Stimulated activated CD4-positive, alpha-beta T cell treated with anti-CD3 and anti-CD28 coated beads, Interleukin-4, amount 100 ng/mL, for 24 hours (primary cell): Measurements from ENCODE around the gene CTNNA2.

Source experiments
- DNase-seq: peaks from one replicate; pipeline ENCODE4 v3.0.0-alpha.2; 2020

The CTNNA2 gene

DNA sequence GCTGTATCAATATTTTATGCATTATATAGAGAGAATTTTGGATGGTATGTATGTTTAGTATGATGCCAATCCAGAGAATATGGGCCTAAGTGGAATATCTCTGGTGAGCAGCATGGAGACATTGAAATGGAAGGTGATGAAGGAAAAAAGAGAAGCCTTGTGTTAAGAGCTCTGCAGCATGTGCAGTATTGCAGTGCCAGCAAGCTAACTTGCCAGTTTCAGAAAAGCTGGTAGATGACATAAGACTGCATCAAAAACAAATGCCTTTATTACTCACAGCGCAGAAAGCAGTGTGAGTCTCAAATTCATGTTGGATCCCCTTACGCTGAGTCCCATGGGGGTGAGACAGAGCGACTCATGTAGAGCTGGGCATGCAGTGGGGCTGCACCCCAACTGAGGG, 280.2 kb downstream of the CTNNA2 start:
- no peak for DNase-seq

DNA sequence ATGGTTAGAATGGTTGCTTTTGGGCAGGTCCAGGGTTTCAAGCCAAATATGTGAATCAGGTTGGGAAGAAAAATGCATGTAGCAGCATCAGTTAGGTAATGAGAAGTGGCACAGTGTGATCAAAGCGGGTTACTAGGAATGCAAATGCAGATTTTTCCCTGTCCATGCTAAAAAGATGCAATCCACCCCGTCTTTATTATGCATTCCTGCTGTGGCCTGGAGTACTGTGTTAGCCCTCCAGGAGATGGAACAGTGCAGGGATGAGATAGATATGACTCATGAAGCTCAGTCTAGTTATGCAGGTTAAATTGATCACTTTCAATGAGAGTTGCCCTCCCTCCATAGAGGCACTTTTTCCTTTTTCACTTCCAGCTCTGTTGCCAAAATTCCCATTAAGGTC, 283.8 kb downstream of the CTNNA2 start:
- DNase-seq = no peak

DNA sequence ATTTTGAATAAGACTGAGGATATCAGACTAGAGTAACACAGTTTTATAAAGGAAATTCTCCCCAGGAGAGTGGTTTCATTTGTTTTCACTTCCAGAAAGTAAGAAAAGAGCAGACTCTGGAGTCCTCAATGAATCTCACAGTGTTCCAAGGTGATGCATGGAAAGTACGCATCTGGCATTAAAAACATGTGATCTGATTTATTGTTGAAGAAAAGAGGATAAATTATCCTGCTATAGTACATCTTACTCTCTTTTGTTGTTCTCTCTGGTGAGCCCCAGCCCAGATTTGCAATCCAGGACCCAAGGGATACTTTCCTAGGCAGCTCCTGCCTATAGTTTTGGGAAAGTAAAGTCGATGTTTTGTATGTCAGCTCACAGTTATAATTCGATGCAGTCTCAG, 285.9 kb downstream of the CTNNA2 start:
- DNase-seq = no peak

DNA sequence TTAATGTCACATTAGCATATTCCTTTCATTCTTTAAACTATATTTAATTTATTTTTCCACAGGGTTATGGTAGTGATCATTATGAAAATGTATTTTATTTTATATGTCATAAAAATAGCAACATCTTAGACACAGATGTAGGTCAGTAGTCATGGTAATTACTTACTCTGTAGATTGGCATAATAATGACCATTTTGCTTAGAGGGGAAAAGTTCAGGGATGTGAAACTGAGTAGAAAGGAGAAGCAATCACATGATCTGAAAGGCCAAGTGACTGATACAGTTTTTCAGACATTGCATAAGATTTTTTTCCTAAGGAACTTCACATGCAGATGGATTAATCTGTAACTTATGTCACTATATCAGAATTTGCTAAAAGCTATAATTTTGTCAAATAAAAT, 286.9 kb downstream of the CTNNA2 start:
- DNase-seq = no peak

DNA sequence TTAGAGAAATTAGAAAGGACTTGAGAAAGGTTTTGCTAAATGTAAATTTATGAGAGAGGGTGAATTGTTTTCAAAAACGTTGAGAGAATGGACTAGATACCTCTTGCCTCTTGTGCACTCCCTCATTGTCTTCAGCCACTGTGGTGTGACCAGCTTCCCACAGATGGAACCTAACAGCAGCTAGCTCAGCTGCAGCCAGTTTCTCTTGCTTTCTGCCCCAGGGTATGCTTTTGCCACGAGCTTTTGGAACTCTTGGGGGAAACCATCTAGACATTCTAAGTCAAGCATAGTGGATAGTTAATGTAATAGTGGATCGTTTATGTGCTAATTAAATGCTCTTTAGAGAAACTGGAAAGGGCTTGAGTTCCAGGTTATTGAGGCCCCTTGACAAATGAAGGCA, 288.2 kb downstream of the CTNNA2 start:
- DNase-seq = no peak

DNA sequence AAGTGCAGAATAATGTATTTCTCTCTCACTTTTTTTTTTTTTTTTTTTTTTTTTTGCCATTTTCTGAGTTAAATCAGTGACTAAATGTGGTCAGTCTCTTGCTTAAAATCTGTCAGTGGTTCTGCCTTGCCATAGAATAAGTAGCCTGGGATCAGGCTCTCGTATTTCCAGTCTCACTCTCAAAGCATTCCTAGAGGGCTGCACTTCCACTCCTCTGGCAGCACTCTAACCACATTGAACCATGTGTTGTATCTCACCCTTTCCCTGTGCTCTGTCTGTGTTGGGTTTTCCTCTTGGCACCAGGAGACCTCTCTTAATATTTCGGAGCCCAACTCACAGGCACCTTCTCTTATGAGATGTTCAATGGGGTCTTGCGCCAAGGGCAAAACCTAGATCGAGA, 304.4 kb downstream of the CTNNA2 start:
- no peak for DNase-seq

DNA sequence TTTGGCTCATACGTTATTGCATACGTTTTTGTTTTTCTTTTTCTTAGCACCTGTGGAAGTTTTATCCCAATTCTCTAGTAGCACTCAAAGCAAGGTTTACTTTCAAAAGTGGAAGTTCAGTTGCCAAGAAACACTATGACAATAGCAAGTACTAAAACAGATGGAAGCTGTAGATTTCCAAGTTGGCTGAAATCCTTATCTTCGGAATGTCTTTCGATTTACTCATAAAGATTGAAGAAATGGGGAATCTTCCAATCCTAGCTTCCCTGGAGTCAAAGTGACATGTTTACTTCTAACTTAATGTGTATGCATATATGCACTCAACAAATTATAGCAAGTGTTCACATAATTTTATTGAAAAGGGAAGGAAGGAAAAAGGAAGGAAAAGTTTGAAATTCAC, 307.4 kb downstream of the CTNNA2 start:
- DNase-seq = no peak

DNA sequence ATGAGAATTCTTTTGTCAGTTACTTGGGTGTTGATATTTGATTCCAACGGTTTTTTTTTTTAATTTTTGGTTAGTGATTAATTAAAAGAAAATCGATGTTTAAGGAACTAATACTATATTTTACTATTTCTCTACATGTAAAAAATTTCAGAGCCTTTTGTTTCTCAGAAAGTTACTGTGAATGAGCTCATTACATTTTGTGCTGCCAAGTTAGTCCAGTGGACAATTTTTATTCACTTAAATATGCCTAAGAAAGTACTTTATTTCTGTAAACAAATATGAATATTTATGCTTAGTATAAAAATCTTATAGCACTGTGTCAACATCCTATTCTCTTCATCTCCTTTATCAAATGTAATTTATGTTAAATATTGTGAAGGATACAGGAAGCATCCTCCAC, 309.3 kb downstream of the CTNNA2 start:
- no peak for DNase-seq

DNA sequence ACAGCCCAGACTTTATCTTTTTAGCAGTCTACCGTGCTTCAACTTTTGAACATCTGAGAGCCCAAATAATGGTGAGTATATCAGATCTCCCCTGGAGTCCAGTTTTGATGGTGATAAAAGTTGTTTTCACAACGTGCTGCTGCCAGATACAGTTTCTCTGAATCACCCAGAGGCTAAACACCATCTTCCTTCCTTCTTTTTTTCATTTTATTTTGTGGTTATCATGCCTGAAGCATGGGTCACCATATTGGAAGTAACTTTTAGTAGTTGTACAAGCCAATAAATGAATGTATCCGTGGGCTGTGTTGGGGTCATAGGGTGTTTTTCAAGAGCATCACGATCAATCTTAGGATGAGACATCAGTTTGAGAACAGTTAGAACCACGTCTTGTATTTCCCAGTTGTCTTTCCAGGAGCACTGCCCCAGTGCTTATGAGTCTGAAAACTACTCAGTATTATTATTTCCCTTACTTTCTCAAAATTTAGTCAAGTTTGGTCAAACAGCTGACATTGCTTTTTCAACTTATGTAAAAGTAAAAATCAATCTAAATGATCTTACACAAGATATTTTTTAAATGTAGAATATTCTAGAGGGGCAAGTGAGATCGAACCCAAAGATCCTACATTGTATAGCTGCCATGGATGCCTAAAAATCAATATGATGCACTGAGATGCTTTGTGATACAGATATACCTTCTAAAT, 311.4 kb downstream of the CTNNA2 start:
- DNase-seq = no peak

DNA sequence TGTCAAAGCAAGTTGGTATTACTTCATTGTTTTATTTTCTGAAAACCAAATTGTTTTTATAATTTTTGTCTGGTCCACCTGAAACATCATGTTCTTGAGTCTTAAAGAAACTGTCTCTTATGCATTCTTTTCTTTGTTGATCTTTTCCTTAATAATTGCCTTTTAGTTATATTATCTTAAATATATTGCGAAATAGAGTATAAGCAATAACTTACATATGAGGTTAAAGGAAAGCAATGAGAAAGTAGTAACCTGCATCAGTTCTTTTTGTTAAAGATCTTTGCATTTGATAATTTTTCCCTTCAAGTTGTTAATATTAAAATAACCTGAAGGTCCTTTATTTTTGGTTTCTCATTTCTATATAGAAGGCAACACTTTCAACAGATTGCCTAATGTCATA, 315.0 kb downstream of the CTNNA2 start:
- no peak for DNase-seq

DNA sequence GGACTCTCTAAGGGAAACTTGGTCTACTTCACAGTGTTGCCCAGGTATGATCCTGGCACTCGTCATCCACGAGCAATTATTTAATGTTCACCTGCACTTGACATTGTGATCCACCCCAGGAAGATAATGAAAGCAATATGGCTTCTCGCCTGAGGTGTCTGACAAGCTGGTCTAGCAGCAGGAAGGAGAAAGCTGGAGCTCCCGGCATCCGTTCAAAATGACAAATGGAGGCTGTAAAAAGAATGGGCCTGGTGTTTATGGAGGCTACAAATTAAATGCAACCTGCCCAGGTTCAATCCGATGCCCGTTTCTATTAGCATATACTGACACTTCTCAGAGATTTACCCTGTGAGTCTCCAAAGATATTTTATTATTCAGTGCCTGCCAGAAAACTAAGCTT, 317.6 kb downstream of the CTNNA2 start:
- DNase-seq = no peak

DNA sequence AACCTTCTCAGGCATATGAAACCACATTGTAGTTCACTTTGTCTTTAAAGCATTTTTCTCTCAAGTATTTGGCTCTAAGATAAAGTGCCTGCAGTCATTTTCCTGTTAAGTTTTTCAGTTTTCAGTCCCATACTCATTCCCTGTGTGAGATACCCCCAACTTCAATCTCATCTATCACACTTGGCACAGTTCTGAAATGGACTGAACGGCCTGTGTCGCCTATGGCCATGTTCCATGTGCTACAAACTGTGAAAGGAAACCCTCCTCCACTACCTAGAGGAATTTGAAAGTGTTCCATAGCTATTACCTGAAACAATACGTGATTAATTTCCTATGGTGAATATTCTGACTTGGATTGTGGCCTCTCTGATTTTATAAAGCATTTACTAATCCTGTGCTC, 319.1 kb downstream of the CTNNA2 start:
- no peak for DNase-seq

DNA sequence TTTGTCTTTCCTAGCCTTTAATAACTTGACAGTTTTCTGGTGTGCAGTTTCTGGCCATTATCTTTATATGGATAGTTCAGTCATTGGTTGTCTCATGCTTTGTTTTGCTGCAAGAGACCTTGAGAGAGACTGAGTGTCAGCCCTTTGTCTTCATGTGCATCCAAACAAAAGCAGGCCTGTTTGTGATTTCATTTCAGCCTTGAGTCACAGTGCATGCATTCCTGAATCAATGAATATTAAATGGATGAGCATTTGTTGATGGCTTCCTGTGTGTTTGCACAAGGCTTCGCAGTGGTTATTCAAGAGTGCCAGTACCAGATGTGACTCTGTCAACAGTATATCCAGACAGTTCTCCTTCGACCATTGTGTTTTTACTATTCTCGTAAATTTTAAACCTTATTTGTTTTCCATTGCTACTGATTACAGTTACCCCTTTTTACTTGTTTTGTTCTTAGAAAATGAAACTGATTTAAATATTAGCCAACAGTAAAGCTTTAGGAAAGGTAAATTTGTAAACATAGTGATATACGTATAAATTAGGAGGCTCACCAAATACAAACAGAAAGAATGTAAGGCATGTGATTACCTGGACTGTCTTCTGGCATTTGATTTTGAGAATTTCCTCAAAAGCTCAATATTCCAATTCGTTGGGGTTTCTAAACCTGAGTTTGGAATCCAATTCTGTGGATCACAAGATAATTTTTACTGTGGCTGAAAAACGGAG, 319.8 kb downstream of the CTNNA2 start:
- no peak for DNase-seq

DNA sequence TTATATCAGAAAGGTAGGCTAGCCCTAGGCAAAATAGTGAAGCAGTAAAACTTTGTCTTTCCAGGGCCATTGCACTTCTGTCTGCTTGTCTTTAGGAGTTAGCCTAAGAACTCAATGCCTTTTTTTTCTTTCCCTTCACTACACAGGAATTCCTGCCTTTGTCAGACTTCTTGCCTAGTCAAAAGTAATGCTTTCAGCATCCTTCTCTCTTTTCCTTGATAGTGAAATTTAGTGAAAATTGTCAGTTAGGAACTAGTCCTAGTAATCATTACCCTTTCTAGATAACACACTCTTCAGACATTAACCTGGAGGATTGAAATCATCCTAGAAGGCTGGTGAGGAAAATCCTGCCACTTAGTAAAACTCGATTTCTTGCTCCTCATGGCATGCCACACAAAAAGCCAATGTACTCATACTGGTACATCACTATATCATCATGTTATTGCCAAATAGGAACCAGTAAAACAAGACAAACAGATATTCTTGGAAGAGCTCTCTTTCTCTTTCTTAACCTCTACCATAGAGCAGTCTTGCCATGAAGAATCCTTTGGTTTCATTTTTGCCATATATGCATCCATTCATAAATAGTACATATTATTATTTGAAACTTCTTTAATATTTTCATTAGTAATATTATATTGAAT, 320.5 kb downstream of the CTNNA2 start:
- no peak for DNase-seq

DNA sequence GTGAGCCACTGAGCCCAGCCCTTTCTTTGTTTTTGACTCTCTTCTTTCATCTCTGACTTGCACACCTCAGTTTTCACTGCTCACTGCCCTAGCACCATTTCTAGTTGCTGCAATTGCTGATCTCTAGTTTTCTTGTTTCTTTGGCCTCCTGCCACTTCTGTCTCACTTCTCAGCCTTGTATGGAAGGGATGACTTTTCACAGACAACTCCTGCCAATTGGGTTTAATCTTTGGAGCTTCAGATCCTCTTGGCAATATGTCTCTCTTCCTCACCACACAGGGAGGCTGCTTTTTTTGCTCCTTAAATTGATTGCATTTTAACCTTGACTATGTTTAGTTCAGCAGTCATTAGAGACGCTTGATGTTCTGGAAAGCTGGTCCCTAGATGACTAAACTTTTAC, 323.1 kb downstream of the CTNNA2 start:
- no peak for DNase-seq

DNA sequence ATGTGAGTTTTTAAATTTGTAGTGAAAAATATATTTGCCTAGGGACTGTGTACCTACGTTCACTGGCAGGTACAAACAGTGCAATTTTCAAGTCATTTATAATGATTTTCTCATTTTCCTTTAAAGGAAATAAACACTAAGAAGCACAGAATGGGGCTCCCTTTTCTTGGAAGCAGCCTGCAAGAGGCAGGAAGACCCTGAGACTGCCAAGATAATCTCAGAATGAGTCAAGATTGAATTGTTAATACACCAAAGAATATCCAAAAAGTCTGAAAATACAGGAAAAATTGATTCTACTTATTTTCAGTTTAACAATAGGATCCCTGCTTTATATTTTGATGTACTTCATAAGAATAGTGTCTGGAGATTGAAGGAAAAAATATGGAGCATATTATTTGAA, 331.2 kb downstream of the CTNNA2 start:
- DNase-seq = no peak

DNA sequence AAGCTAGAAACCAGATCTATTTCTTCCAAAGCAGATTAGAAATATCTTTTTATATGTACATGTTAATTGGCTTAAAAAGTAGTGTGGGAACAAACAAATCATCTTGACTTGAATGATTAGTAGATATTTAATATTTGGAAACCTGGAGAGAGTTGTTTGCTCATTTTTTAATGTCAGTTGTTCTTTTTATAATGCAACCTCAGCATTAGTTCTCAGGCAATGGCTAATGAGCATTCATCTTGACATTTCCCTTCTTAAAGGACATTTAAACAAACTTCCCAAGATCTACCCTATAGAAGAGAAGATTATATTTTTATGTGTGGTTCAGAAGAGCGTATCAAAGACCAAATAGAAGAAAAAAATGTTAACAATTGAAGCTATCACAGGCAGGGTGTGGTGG, 334.0 kb downstream of the CTNNA2 start:
- DNase-seq = no peak

DNA sequence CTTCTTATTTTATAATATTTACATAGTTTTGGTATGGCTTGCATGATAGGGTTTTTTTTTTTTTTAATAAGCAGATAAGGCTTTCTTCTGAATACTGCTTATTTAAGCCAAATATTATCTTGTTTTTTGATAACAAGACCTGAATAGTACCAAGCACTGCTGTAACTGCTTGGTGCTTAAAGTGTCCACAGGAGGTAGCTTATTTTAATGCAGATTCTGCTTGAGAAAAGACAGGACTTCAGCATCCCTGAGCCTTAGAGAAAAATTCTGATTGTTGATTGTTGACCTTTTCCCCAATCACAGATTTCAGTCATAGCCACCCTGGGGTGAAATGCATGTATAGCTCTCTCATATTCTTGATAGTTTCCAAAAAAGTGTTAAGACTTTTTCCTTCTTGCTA, 336.4 kb downstream of the CTNNA2 start:
- no peak for DNase-seq

DNA sequence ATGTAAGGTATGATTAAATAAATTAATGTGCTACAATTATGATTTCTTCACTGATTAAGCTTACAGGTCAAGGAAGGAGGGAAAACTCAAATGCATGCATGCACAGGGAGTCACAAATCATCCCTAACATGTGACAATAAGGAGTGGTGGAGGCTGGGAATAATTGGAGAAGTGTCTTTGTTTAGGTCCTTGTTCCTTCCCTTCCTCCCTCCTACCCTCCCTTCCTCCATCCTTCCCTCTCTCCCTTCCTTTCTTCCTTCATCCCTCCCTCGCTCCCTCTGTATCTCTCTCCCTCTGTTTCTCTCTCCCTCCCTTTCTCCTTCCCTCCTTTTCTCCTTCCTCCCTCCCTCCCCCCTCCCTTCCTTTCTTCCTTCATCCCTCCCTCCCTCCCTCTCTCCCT, 337.1 kb downstream of the CTNNA2 start:
- DNase-seq = no peak

DNA sequence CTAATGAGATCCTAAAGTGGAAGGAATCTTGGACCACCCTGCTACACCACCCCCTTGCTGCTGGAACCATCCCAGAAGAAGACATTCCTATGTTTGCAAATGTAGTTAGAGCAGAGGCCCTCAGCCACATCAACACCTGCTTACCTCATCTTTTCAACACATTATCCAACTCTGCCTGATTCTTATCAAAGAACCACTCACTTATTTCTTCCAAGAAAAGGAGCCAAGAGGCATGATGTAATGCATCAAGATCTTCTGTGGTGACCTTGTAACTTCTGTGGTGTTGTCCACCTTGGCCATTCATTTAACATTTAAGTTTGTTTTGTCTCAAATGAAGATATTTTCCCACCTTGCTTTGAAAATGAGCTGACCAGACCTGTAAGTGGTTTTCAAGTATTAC, 338.1 kb downstream of the CTNNA2 start:
- no peak for DNase-seq

DNA sequence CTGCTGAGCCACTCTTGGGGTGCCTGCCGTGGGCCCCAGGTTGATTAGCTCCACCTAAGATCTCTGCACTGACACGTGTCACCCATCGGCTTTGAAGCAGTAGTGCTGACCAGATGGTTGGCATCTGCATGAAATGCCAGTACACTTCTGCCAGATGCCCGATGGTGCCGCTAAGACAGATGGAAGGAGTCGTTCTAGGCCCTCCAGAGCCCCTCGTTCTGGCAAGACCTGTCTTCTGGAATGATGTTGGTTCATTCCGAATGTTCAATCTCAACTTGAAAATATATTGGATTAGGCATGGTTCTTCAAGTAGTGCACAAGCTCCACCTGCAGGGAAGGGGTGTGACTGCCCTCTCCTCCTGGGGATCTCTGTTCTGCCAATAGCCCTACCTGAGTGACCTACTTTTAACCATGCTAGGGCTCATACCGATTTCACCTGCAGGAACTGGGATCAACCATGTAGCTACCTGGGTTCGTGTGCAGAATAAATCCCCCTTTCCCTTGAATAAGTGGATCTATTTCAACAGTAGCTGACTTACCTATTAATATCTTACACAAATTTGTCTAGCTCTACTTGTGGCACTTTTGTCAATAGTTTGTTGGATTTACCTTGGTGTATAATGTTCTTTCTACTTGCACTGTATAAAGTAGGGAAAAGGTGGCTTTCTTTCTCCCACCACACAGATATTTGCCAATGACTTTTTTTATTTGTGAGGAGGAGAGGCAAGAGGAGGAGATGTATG, 342.6 kb downstream of the CTNNA2 start:
- DNase-seq = no peak

DNA sequence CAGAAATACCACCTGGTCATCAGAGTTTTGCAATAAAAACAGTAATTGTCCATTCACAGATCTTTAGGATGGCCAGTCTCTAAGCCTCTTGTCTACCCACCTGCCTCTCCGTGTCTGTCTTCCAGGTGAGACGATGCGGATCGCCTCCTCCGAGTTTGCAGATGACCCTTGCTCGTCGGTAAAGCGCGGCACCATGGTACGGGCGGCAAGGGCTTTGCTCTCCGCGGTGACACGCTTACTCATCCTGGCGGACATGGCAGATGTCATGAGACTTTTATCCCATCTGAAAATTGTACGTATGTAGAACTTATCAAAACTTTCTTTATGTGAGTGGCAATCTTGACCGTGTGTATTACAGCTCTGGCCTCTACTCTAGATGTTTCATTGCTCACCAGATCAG, 345.0 kb downstream of the CTNNA2 start:
- no peak for DNase-seq

DNA sequence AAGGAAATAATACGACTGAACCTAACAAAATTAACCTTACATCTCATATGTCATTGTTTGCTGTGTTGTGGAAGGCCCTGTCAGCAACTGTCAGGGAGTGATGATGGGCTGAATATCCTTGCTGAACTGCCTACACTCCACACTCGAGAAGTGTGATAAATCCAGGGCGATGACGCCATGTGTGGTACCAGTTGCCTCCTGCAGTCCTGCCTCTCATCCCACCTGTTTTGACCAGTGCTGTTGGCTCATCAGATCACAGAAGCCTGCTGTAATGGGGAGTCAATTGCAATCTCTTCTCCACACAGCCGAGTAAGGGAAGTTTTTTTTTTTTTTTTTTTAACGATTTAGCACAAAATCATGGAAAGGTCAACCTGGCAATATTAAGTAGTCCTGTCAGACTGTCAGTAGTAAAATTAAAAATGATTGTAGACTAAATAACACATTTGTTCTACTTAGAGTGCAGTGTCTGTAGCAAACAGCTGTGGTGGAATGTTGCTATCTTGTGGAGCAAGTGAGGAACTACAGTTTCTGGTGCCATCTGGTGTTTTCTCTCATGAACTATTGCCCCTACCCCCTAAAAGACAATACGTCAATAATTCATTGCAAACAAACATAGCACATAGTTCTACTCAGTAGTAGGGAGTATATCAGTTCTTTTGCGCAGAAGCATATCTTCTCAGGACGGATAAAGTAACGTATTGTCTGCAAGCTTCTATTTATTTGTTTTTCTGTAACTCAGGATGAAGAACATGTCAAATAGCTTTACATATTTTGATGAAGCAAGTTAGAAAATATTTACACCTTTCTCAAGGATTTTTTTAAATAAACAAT, 347.6 kb downstream of the CTNNA2 start:
- DNase-seq = no peak
